H1 (cell line): ENCODE data around the gene SSR1. TPM values are rescaled to one million over a fixed set of nuclear protein-coding genes. Genes with fewer than 3 reads are reported as not detected.

Experiments used
- CHD2 ChIP-seq: IDR thresholded peaks from 2 replicates; pipeline ENCODE4 v1.6.1; 2012; ENCODE audit warnings: low read length, improper control_type of control experiment
- FOSL1 ChIP-seq: IDR thresholded peaks from 2 replicates; pipeline ENCODE4 v1.6.1; 2011; ENCODE audit warnings: mild to moderate bottlenecking, low read depth, low read length, moderate library complexity; ENCODE audit not compliant: insufficient read depth
- HDAC6 ChIP-seq: IDR thresholded peaks from one replicate; pipeline ENCODE4 v1.7.1; 2012; ENCODE audit warnings: low read depth, mild to moderate bottlenecking, inconsistent platforms, low read length, moderate library complexity
- NRF1 ChIP-seq: IDR thresholded peaks from 2 replicates; pipeline ENCODE4 v1.6.1; 2011; ENCODE audit warnings: mild to moderate bottlenecking, low read depth, low read length, improper control_type of control experiment
- SAP30 ChIP-seq: fragments of 300-600 bp; sonication (generic); IDR thresholded peaks from 2 replicates; pipeline ENCODE4 v1.7.1; 2012; ENCODE audit warnings: low read length, moderate library complexity, mild to moderate bottlenecking, inconsistent platforms; ENCODE audit not compliant: insufficient read depth, insufficient replicate concordance
- SIN3A ChIP-seq, 2 experiments: IDR thresholded peaks in 1 of 2; conservative IDR thresholded peaks in 1 of 2; 2 replicates each; pipeline ENCODE4 v1.6.1; 2011 to 2012; ENCODE audit warnings: low read length in 2 of 2, improper control_type of control experiment in 1 of 2, low read depth in 1 of 2, mild to moderate bottlenecking in 1 of 2
- TCF12 ChIP-seq: IDR thresholded peaks from 2 replicates; pipeline ENCODE4 v1.6.1; 2011; ENCODE audit warnings: low read depth, mild to moderate bottlenecking, low read length
- ZNF274 ChIP-seq: IDR thresholded peaks from 2 replicates; pipeline ENCODE4 v1.7.0; 2012; ENCODE audit warnings: low read length, borderline replicate concordance; ENCODE audit errors: extremely low read depth
- polyA plus RNA-seq, 7 experiments: library from polyadenylated mRNA; depleted of rRNA in 3 of 7; stranded (reverse) in 5 of 7; unstranded in 2 of 7; fragments of >200 nt in 5 of 7; fragments of 200-250 nt in 2 of 7; gene quantifications; 1 replicate in 5 of 7; 2 replicates in 1 of 7; 4 replicates in 1 of 7; pipeline versions ENCODE4 v1.2.1 to v1.2.3, GENCODE V29; 2011 to 2013; ENCODE audit warnings: missing spikeins in 2 of 7, mixed read lengths in 2 of 7
- total RNA-seq: library from RNA; stranded (reverse); fragmentation: NEBNext Ultra II Directional; extraction: Animal tissue kit (Norgen Biotek cat#: 25700); gene quantifications from 2 replicates; pipeline ENCODE4 v1.2.1, GENCODE V29; 2021
- TF ChIP-seq, protein P1 (sequence below): IDR thresholded peaks from 2 replicates; pipeline ENCODE4 v1.6.1; 2012; ENCODE audit warnings: low read length, inconsistent platforms
- TF ChIP-seq, protein P2 (sequence below): IDR thresholded peaks from 2 replicates; pipeline ENCODE4 v1.6.1; 2012; ENCODE audit warnings: inconsistent platforms

Gene SSR1
- total and polyA plus RNA-seq, 2 of the 8 experiments (the other 6 are each of a cell fraction or from before 2014, with no cell fraction given), result 26.6 to 117 TPM

DNA sequence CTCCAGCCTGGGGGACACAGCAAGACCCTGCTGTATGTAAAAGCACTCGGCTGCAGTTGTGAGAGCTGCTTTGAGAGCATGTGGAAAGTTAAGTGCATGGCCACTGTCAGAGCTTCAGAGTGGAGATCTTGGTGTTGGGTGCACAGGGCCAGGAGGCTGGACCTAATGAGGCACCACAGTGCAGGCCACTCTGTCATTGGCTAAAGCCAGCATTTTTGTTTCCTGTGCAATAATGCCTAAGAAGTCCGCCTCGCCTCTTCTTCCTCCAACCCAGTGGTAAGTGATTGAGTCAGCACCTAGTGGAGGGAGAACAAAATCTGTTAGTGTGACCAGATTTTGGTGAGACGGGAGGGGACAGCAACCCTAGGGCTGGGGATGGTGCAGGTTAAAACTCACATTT is 60.6 kb downstream of the SSR1 start (continued):
- TF ChIP-seq, protein P1, sequence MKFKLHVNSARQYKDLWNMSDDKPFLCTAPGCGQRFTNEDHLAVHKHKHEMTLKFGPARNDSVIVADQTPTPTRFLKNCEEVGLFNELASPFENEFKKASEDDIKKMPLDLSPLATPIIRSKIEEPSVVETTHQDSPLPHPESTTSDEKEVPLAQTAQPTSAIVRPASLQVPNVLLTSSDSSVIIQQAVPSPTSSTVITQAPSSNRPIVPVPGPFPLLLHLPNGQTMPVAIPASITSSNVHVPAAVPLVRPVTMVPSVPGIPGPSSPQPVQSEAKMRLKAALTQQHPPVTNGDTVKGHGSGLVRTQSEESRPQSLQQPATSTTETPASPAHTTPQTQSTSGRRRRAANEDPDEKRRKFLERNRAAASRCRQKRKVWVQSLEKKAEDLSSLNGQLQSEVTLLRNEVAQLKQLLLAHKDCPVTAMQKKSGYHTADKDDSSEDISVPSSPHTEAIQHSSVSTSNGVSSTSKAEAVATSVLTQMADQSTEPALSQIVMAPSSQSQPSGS, result no peak
- TF ChIP-seq ZNF274, result no peak
- TF ChIP-seq, protein P2, sequence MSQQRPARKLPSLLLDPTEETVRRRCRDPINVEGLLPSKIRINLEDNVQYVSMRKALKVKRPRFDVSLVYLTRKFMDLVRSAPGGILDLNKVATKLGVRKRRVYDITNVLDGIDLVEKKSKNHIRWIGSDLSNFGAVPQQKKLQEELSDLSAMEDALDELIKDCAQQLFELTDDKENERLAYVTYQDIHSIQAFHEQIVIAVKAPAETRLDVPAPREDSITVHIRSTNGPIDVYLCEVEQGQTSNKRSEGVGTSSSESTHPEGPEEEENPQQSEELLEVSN, result no peak
- no peak for TF ChIP-seq SIN3A (conservative IDR thresholded peaks at IDR 0.05 in 1 of 2, IDR thresholded peaks at IDR 0.05 in 1 of 2; ENCODE audit: low read depth in 1 of 2, low read length in 2 of 2)
- no peak for TF ChIP-seq FOSL1
- TF ChIP-seq CHD2, result no peak
- TF ChIP-seq SAP30, result no peak
- no peak for TF ChIP-seq TCF12
- TF ChIP-seq HDAC6, result no peak
- no peak for TF ChIP-seq NRF1
